Mucosa of stomach (tissue), 1 donor: ENCODE measurements around the gene KLHL42.
"Not testable (repeated sequence)": the region's sequence is repeated elsewhere in the genome, so short reads cannot be mapped to it uniquely, and the experiment has no call there.

ENCODE experiments used
- H3K27me3 ChIP-seq: one replicate; pipeline ENCODE4 v1.7.0; 2013; ENCODE audit warnings: mild to moderate bottlenecking, low read length; ENCODE audit not compliant: control insufficient read depth, insufficient read depth
- H3K36me3 ChIP-seq: one replicate; pipeline ENCODE4 v1.7.0; 2013; ENCODE audit warnings: low read length; ENCODE audit not compliant: control insufficient read depth, insufficient read depth
- H3K4me1 ChIP-seq: one replicate; pipeline ENCODE4 v1.7.0; 2013; ENCODE audit warnings: mild to moderate bottlenecking, low read length; ENCODE audit not compliant: control insufficient read depth, insufficient read depth
- H3K4me3 ChIP-seq: one replicate; pipeline ENCODE4 v1.7.0; 2013; ENCODE audit warnings: low read length
- H3K9ac ChIP-seq: one replicate; pipeline ENCODE4 v1.7.0; 2013; ENCODE audit warnings: mild to moderate bottlenecking, low read length, moderate library complexity
- H3K9me3 ChIP-seq: one replicate; pipeline ENCODE4 v1.7.0; 2013; ENCODE audit warnings: mild to moderate bottlenecking, low read length, moderate library complexity; ENCODE audit not compliant: control insufficient read depth
- donor health status: Pancreatic carcinoma.

Gene KLHL42

GRCh38 chr12:27823038-27823437 lies 43.0 kb downstream of the KLHL42 start:
- H3K4me3 ChIP-seq = no peak overlapping the region
- no peaks in the 10 kb centered on the region for H3K27me3 ChIP-seq
- no peaks in the 10 kb centered on the region for H3K4me1 ChIP-seq
- H3K9me3 ChIP-seq = no peaks in the 10 kb centered on the region
- H3K9ac ChIP-seq = no peak overlapping the region
- no peaks in the 10 kb centered on the region for H3K36me3 ChIP-seq

GRCh38 chr12:27824126-27824842 lies 44.3 kb downstream of the KLHL42 start:
- H3K9ac ChIP-seq = no peak overlapping the region
- H3K36me3 ChIP-seq = no peaks in the 10 kb centered on the region
- H3K9me3 ChIP-seq = no peaks in the 10 kb centered on the region
- no peaks in the 10 kb centered on the region for H3K4me1 ChIP-seq
- no peak overlapping the region for H3K4me3 ChIP-seq
- no peaks in the 10 kb centered on the region for H3K27me3 ChIP-seq

GRCh38 chr12:27826076-27826475 lies 46.0 kb downstream of the KLHL42 start:
- Histone ChIP-seq H3K9ac (no peak overlapping the region), H3K27me3 (no peaks in the 10 kb centered on the region), H3K9me3 (no peaks in the 10 kb centered on the region), H3K4me3 (no peak overlapping the region), H3K36me3 (no peaks in the 10 kb centered on the region), H3K4me1 (no peaks in the 10 kb centered on the region)

- Histone ChIP-seq H3K4me1 (no peaks in the 10 kb centered on the region), H3K4me3 (no peak overlapping the region), H3K9me3 (no peaks in the 10 kb centered on the region), H3K9ac (no peak overlapping the region), H3K36me3 (no peaks in the 10 kb centered on the region), H3K27me3 (no peaks in the 10 kb centered on the region)
Observed at GRCh38 chr12:27828196-27828595, 48.2 kb downstream of the KLHL42 start.

GRCh38 chr12:27838543-27839185 lies 58.6 kb downstream of the KLHL42 start:
- H3K9ac ChIP-seq = no peak overlapping the region
- no peaks in the 10 kb centered on the region for H3K4me1 ChIP-seq
- no peaks in the 10 kb centered on the region for H3K9me3 ChIP-seq
- H3K36me3 ChIP-seq = no peaks in the 10 kb centered on the region
- H3K27me3 ChIP-seq = no peaks in the 10 kb centered on the region
- no peak overlapping the region for H3K4me3 ChIP-seq

GRCh38 chr12:27840229-27840999 lies 60.4 kb downstream of the KLHL42 start:
- Histone ChIP-seq H3K9ac (no peak overlapping the region), H3K9me3 (no peaks in the 10 kb centered on the region), H3K36me3 (no peaks in the 10 kb centered on the region), H3K4me1 (peaks cover 10% of the 10 kb centered on the region), H3K4me3 (no peak overlapping the region), H3K27me3 (no peaks in the 10 kb centered on the region)

- Histone ChIP-seq H3K9me3 (no peaks in the 10 kb centered on the region), H3K27me3 (no peaks in the 10 kb centered on the region), H3K9ac (no peak overlapping the region), H3K36me3 (no peaks in the 10 kb centered on the region), H3K4me3 (no peak overlapping the region), H3K4me1 (peaks cover 10% of the 10 kb centered on the region)
Observed at GRCh38 chr12:27841392-27841882, 61.4 kb downstream of the KLHL42 start.

- H3K9ac ChIP-seq = no peak overlapping the region
Observed at GRCh38 chr12:27843714-27844245, 63.7 kb downstream of the KLHL42 start.

GRCh38 chr12:27844366-27845090 lies 64.5 kb downstream of the KLHL42 start:
- Histone ChIP-seq H3K36me3 (no peaks in the 10 kb centered on the region), H3K27me3 (no peaks in the 10 kb centered on the region), H3K9ac (no peak overlapping the region), H3K4me3 (no peak overlapping the region), H3K9me3 (no peaks in the 10 kb centered on the region), H3K4me1 (peaks cover 10% of the 10 kb centered on the region)

More at GRCh38 chr12:27843714-27844245, 63.7 kb downstream of the KLHL42 start:
- H3K9me3 ChIP-seq = no peaks in the 10 kb centered on the region
- H3K36me3 ChIP-seq = no peaks in the 10 kb centered on the region
- H3K4me1 ChIP-seq = peaks cover 10% of the 10 kb centered on the region
- H3K27me3 ChIP-seq = no peaks in the 10 kb centered on the region
- H3K4me3 ChIP-seq = no peak overlapping the region

GRCh38 chr12:27845187-27845586 lies 65.2 kb downstream of the KLHL42 start:
- peaks cover 10% of the 10 kb centered on the region for H3K4me1 ChIP-seq
- H3K27me3 ChIP-seq = no peaks in the 10 kb centered on the region
- H3K4me3 ChIP-seq = no peak overlapping the region

GRCh38 chr12:27845706-27846105 lies 65.7 kb downstream of the KLHL42 start:
- not testable (repeated sequence) for H3K27me3 ChIP-seq, H3K36me3 ChIP-seq, H3K4me3 ChIP-seq, H3K4me1 ChIP-seq, H3K9ac ChIP-seq, H3K9me3 ChIP-seq

More at GRCh38 chr12:27845187-27845586, 65.2 kb downstream of the KLHL42 start:
- H3K9me3 ChIP-seq = no peaks in the 10 kb centered on the region
- no peaks in the 10 kb centered on the region for H3K36me3 ChIP-seq
- H3K9ac ChIP-seq = no peak overlapping the region
